SK-N-SH treated with all-trans-retinoic acid at 6 μM for 48 hours (cell line): ENCODE results near the gene TLR7.

Experiments used
- ATAC-seq: fragments of 200-7000 bp; cut with Tn5 transposase; 3 replicates; pipeline ENCODE4 v1.9.1; 2020; ENCODE audit warnings: mild to moderate bottlenecking, moderate library complexity
- ARNTL ChIP-seq: fragments of 450-650 bp; formaldehyde crosslinking; IDR thresholded peaks from 2 replicates; pipeline ENCODE4 v1.5.0; 2020; ENCODE audit warnings: low read depth, mild to moderate bottlenecking, moderate library complexity, borderline replicate concordance
- BACH2 ChIP-seq: fragments of 250-450 bp; sonication (Bioruptor Pico); IDR thresholded peaks from 2 replicates; pipeline ENCODE4 v1.9.0; 2021; ENCODE audit warnings: mild to moderate bottlenecking, borderline replicate concordance
- CSDC2 ChIP-seq: fragments of 250-450 bp; sonication (Bioruptor Pico); IDR thresholded peaks from 2 replicates; pipeline ENCODE4 v1.5.0; 2020; ENCODE audit warnings: mild to moderate bottlenecking, moderate library complexity
- ESRRG ChIP-seq: fragments of 250-450 bp; sonication (Bioruptor Pico); IDR thresholded peaks from 2 replicates; pipeline ENCODE4 v1.6.1; 2021; ENCODE audit warnings: mild to moderate bottlenecking
- ISL1 ChIP-seq: fragments of 250-450 bp; sonication (Bioruptor Pico); IDR thresholded peaks from 2 replicates; pipeline ENCODE4 v2.1.2; 2022; ENCODE audit warnings: mild to moderate bottlenecking, moderate library complexity
- OSR1 ChIP-seq: fragments of 250-450 bp; sonication (Bioruptor Pico); IDR thresholded peaks from 2 replicates; pipeline ENCODE4 v1.8.0; 2022; ENCODE audit warnings: moderate library complexity, mild to moderate bottlenecking, inconsistent platforms
- PPARA ChIP-seq: fragments of 250-450 bp; sonication (Bioruptor Pico); IDR thresholded peaks from 2 replicates; pipeline ENCODE4 v1.5.0; 2020; ENCODE audit warnings: mild to moderate bottlenecking, borderline replicate concordance
- RARB ChIP-seq: fragments of 250-450 bp; sonication (Bioruptor Pico); IDR thresholded peaks from 2 replicates; pipeline ENCODE4 v1.8.0; 2021; ENCODE audit warnings: mild to moderate bottlenecking, moderate library complexity
- SNAI2 ChIP-seq: fragments of 250-450 bp; sonication (Bioruptor Pico); IDR thresholded peaks from 2 replicates; pipeline ENCODE4 v1.5.0; 2020; ENCODE audit warnings: mild to moderate bottlenecking, moderate library complexity
- TCF4 ChIP-seq: fragments of 250-450 bp; sonication (Bioruptor Pico); IDR thresholded peaks from 2 replicates; pipeline ENCODE4 v1.8.0; 2021; ENCODE audit warnings: mild to moderate bottlenecking, moderate library complexity, borderline replicate concordance
- TOX ChIP-seq: fragments of 250-450 bp; sonication (Bioruptor Pico); IDR thresholded peaks from 2 replicates; pipeline ENCODE4 v1.8.0; 2021; ENCODE audit warnings: mild to moderate bottlenecking, moderate library complexity, borderline replicate concordance
- ZC3H10 ChIP-seq: fragments of 250-450 bp; sonication (Bioruptor Pico); IDR thresholded peaks from 2 replicates; pipeline ENCODE4 v1.5.1; 2021; ENCODE audit warnings: mild to moderate bottlenecking, moderate library complexity
- ZFP30 ChIP-seq: fragments of 450-650 bp; formaldehyde crosslinking; IDR thresholded peaks from 2 replicates; pipeline ENCODE4 v1.5.0; 2022; ENCODE audit warnings: mild to moderate bottlenecking, moderate library complexity
- ZNF565 ChIP-seq: fragments of 450-650 bp; formaldehyde crosslinking; conservative IDR thresholded peaks from 2 replicates; pipeline ENCODE4 v1.5.0; 2020; ENCODE audit warnings: low read depth, mild to moderate bottlenecking, moderate library complexity
- ZNF70 ChIP-seq: fragments of 450-650 bp; formaldehyde crosslinking; IDR thresholded peaks from 2 replicates; pipeline ENCODE4 v1.5.0; 2020; ENCODE audit warnings: mild to moderate bottlenecking, moderate library complexity
- ZNF8 ChIP-seq: fragments of 450-650 bp; formaldehyde crosslinking; IDR thresholded peaks from 2 replicates; pipeline ENCODE4 v1.5.0; 2020; ENCODE audit warnings: mild to moderate bottlenecking, moderate library complexity
- TF ChIP-seq, protein P1 (sequence below): fragments of 250-450 bp; sonication (Bioruptor Pico); IDR thresholded peaks from 2 replicates; pipeline ENCODE4 v1.5.1; 2020; ENCODE audit warnings: low read depth, mild to moderate bottlenecking, moderate library complexity
- TF ChIP-seq, protein P2 (sequence below): fragments of 250-450 bp; sonication (Bioruptor Pico); IDR thresholded peaks from 2 replicates; pipeline ENCODE4 v1.5.0; 2020; ENCODE audit warnings: mild to moderate bottlenecking, moderate library complexity
- TF ChIP-seq, protein P3 (sequence below): fragments of 250-450 bp; sonication (Bioruptor Pico); IDR thresholded peaks from 2 replicates; pipeline ENCODE4 v1.5.1; 2021; ENCODE audit warnings: mild to moderate bottlenecking, moderate library complexity
- TF ChIP-seq, protein P4 (sequence below): fragments of 250-450 bp; sonication (Bioruptor Pico); IDR thresholded peaks from 2 replicates; pipeline ENCODE4 v1.8.0; 2021; ENCODE audit warnings: low read depth, mild to moderate bottlenecking, moderate library complexity, borderline replicate concordance
- TF ChIP-seq, protein P5 (sequence below): fragments of 250-450 bp; sonication (Bioruptor Pico); IDR thresholded peaks from 2 replicates; pipeline ENCODE4 v1.8.0; 2020; ENCODE audit warnings: mild to moderate bottlenecking, moderate library complexity, borderline replicate concordance

Gene TLR7

DNA sequence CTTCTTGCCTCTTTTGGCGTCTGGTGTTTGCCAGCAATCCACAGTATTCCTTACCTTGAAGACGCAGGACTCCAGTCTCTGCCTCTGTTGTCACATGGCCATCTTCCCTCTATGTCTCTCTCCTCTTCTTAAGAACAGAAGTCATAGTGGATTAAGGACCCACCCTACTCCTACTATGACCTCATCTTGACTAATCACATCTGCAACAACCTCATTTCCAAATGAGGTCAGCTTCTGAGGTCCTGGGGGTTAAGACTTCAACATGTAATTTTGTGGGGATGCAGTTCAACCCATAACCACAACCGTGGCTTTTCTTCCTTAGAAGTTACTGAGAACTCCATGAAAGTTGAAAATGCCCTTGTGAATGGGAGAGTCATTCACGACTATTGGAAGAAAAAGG lies 62.8 kb downstream of the TLR7 start:
- ATAC-seq, result no peak
- TF ChIP-seq ZNF8 (CRISPR knock-in tag), result no peak
- no peak for TF ChIP-seq PPARA
- TF ChIP-seq, protein P1, sequence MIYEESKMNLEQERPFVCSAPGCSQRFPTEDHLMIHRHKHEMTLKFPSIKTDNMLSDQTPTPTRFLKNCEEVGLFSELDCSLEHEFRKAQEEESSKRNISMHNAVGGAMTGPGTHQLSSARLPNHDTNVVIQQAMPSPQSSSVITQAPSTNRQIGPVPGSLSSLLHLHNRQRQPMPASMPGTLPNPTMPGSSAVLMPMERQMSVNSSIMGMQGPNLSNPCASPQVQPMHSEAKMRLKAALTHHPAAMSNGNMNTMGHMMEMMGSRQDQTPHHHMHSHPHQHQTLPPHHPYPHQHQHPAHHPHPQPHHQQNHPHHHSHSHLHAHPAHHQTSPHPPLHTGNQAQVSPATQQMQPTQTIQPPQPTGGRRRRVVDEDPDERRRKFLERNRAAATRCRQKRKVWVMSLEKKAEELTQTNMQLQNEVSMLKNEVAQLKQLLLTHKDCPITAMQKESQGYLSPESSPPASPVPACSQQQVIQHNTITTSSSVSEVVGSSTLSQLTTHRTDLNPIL (CRISPR knock-in tag), result no peak
- TF ChIP-seq, protein P2, sequence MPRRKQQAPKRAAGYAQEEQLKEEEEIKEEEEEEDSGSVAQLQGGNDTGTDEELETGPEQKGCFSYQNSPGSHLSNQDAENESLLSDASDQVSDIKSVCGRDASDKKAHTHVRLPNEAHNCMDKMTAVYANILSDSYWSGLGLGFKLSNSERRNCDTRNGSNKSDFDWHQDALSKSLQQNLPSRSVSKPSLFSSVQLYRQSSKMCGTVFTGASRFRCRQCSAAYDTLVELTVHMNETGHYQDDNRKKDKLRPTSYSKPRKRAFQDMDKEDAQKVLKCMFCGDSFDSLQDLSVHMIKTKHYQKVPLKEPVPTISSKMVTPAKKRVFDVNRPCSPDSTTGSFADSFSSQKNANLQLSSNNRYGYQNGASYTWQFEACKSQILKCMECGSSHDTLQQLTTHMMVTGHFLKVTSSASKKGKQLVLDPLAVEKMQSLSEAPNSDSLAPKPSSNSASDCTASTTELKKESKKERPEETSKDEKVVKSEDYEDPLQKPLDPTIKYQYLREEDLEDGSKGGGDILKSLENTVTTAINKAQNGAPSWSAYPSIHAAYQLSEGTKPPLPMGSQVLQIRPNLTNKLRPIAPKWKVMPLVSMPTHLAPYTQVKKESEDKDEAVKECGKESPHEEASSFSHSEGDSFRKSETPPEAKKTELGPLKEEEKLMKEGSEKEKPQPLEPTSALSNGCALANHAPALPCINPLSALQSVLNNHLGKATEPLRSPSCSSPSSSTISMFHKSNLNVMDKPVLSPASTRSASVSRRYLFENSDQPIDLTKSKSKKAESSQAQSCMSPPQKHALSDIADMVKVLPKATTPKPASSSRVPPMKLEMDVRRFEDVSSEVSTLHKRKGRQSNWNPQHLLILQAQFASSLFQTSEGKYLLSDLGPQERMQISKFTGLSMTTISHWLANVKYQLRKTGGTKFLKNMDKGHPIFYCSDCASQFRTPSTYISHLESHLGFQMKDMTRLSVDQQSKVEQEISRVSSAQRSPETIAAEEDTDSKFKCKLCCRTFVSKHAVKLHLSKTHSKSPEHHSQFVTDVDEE (CRISPR knock-in tag), result no peak
- no peak for TF ChIP-seq RARB (CRISPR knock-in tag)
- TF ChIP-seq, protein P3, sequence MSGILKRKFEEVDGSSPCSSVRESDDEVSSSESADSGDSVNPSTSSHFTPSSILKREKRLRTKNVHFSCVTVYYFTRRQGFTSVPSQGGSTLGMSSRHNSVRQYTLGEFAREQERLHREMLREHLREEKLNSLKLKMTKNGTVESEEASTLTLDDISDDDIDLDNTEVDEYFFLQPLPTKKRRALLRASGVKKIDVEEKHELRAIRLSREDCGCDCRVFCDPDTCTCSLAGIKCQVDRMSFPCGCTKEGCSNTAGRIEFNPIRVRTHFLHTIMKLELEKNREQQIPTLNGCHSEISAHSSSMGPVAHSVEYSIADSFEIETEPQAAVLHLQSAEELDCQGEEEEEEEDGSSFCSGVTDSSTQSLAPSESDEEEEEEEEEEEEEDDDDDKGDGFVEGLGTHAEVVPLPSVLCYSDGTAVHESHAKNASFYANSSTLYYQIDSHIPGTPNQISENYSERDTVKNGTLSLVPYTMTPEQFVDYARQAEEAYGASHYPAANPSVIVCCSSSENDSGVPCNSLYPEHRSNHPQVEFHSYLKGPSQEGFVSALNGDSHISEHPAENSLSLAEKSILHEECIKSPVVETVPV (CRISPR knock-in tag), result no peak
- TF ChIP-seq BACH2, result no peak
- no peak for TF ChIP-seq ZNF70 (CRISPR knock-in tag)
- TF ChIP-seq ISL1 (CRISPR knock-in tag), result no peak
- no peak for TF ChIP-seq ZNF565 (CRISPR knock-in tag)
- no peak for TF ChIP-seq ESRRG (CRISPR knock-in tag)
- TF ChIP-seq SNAI2 (CRISPR knock-in tag), result no peak
- TF ChIP-seq CSDC2 (CRISPR knock-in tag), result no peak
- TF ChIP-seq ARNTL, result no peak
- TF ChIP-seq TCF4 (CRISPR knock-in tag), result no peak
- TF ChIP-seq, protein P4, sequence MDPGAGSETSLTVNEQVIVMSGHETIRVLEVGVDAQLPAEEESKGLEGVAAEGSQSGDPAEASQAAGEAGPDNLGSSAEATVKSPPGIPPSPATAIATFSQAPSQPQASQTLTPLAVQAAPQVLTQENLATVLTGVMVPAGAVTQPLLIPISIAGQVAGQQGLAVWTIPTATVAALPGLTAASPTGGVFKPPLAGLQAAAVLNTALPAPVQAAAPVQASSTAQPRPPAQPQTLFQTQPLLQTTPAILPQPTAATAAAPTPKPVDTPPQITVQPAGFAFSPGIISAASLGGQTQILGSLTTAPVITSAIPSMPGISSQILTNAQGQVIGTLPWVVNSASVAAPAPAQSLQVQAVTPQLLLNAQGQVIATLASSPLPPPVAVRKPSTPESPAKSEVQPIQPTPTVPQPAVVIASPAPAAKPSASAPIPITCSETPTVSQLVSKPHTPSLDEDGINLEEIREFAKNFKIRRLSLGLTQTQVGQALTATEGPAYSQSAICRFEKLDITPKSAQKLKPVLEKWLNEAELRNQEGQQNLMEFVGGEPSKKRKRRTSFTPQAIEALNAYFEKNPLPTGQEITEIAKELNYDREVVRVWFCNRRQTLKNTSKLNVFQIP, result no peak
- no peak for TF ChIP-seq OSR1
- no peak for TF ChIP-seq ZC3H10
- TF ChIP-seq, protein P5, sequence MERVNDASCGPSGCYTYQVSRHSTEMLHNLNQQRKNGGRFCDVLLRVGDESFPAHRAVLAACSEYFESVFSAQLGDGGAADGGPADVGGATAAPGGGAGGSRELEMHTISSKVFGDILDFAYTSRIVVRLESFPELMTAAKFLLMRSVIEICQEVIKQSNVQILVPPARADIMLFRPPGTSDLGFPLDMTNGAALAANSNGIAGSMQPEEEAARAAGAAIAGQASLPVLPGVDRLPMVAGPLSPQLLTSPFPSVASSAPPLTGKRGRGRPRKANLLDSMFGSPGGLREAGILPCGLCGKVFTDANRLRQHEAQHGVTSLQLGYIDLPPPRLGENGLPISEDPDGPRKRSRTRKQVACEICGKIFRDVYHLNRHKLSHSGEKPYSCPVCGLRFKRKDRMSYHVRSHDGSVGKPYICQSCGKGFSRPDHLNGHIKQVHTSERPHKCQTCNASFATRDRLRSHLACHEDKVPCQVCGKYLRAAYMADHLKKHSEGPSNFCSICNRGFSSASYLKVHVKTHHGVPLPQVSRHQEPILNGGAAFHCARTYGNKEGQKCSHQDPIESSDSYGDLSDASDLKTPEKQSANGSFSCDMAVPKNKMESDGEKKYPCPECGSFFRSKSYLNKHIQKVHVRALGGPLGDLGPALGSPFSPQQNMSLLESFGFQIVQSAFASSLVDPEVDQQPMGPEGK (CRISPR knock-in tag), result no peak

DNA sequence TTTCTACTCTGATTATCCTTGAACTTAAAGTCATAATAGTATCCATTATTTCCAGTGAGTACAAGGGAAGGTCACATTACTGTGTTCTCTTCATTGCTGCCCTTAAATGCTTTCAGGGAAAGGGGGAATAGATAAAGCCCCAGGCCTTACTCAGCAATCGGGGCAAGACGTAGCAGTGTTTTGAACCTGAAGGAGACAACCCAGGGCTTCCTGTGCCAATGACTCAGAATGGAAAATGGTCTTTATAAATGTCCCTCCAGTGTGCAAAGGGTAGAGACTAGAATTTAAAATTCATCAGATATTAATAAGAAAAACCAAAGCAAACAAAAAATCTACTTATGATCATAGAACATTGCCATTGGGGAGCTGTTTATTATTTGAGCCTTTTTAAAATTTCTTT lies 63.3 kb downstream of the TLR7 start:
- TF ChIP-seq ZNF8 (CRISPR knock-in tag) (no peak), SNAI2 (CRISPR knock-in tag) (no peak), ZNF70 (CRISPR knock-in tag) (no peak), TOX (CRISPR knock-in tag) (no peak), ESRRG (CRISPR knock-in tag) (no peak), ZNF565 (CRISPR knock-in tag) (no peak), PPARA (no peak), ZC3H10 (no peak), ZFP30 (CRISPR knock-in tag) (no peak), RARB (CRISPR knock-in tag) (no peak)
- TF ChIP-seq, protein P4, result no peak
- TF ChIP-seq, protein P2 (CRISPR knock-in tag), result no peak
- TF ChIP-seq, all 23 proteins: peak for 0
- no peak for ATAC-seq
